GM19193 (cell line): Measurements from ENCODE around the gene GATA6.

Experiments used
- POLR2A ChIP-seq: IDR thresholded peaks from 4 replicates; pipeline ENCODE4 v1.6.1; 2011; ENCODE audit not compliant: insufficient read depth, insufficient read length; ENCODE audit errors: extremely low read depth

Gene GATA6

GRCh38 chr18:22204214-22204536, 34.8 kb downstream of the GATA6 start:
- TF ChIP-seq POLR2A, result no peak

GRCh38 chr18:22204996-22205395, 35.6 kb downstream of the GATA6 start:
- no peak for TF ChIP-seq POLR2A

- TF ChIP-seq POLR2A, result no peak
These were observed 37.8 kb downstream of the GATA6 start for GRCh38 chr18:22207021-22207758.

DNA sequence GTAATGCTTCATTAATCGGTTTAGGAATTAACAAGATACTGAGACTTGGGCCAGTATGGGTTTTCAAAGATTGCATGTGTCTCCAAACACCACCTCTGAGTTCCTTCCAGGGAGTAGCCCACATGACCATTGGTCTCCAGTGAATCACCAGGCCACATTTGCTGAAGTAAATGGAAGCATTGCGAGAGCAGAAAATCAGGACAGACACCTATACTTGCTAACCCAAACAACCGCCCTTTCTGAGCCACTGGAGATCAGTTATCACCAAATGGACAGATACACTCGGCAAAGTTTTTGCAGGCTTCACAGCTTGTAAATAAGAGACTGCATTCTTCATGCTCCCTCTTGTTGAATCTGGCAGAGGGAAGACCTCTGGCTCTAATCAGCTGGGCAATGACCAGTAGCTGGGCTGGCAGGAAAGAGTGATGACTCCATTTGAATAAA, 40.9 kb downstream of the GATA6 start:
- TF ChIP-seq POLR2A, result no peak

GRCh38 chr18:22211657-22212056, 42.3 kb downstream of the GATA6 start:
- TF ChIP-seq POLR2A, result no peak

DNA sequence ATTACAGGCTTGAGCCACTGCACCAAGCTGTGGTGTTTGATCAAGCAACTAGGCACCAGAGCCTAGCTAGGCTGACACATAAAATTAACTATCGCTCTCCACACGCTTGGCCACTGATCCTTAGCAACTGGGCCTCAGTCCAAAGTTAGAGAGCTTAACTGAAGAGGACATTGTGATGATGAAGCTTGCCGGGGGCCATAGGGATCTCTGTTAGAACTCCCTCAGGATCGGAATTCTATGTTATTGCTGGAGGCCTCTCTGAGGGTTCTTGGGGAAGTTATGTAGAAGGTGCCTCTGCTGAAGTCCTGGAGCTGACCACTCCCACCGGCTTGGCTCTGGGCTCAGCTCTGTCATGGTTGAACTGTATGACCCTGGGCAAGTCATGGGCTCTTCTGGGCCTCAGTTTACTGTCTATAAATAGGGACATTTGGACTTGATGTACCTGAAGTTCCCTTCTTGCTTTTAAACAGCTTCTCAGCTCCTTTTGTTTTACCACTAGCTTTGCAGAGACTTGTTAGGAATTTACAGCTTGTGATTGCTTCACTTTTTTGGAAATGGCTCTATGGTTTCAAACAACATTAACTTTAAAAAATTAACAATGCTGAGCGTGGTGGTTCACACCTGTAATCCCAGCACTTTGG, 44.1 kb downstream of the GATA6 start:
- TF ChIP-seq POLR2A, result no peak

DNA sequence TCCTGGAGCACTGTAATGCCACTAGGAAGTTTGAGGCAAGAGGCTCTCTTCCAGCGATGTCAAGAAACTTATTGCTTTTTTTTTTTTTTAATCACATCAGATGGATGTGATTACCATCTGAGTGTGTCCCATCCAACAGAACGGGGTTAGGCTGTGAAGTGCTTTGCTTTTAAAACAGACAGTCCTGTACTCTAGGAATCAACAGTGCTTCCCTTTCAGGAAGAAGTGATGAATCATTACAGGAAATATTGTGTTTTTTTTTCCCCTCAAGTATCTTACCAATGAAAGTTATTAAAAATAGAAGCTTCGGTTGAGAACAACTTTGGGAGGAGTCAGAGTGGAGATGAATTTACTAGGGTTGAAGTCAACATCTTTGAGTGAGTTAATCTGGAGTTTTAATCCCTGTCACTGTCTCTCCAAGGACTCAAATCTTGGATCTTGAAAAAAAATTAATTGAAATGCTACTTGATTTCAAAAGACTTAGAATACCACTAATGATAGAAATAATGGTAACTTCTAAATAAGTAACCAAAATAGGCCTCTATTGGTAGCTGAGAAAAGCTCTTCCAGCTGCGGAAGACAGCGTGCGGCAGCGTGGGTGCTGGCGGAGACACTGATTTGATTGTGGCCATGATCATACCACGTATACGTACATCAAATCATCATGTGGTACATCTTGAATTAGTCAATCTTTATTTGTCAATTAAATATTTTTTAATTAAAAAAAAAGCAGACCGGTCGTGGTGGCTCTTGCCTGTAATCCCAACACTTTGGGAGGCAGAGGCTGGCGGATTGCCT, 45.5 kb downstream of the GATA6 start:
- no peak for TF ChIP-seq POLR2A

DNA sequence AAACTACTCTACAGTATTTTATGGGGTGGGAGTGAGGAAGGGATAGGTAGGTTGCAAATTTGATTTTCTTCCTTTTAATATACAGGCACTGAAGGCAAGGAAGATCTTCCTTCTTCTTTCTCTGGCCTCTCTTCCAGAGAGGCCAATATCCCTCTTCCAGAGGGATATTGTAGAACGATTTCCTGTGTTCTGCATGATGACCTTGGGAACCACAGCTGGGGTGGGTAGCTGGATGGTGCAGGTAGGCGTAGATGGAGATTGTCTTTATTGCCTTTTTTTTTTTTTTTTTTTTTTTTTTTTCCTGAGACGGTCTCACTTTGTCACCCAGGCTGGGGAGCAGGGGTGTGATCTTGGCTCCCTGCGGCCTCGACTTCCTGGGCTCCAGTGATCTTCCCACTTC, 49.4 kb downstream of the GATA6 start:
- TF ChIP-seq POLR2A, result no peak

DNA sequence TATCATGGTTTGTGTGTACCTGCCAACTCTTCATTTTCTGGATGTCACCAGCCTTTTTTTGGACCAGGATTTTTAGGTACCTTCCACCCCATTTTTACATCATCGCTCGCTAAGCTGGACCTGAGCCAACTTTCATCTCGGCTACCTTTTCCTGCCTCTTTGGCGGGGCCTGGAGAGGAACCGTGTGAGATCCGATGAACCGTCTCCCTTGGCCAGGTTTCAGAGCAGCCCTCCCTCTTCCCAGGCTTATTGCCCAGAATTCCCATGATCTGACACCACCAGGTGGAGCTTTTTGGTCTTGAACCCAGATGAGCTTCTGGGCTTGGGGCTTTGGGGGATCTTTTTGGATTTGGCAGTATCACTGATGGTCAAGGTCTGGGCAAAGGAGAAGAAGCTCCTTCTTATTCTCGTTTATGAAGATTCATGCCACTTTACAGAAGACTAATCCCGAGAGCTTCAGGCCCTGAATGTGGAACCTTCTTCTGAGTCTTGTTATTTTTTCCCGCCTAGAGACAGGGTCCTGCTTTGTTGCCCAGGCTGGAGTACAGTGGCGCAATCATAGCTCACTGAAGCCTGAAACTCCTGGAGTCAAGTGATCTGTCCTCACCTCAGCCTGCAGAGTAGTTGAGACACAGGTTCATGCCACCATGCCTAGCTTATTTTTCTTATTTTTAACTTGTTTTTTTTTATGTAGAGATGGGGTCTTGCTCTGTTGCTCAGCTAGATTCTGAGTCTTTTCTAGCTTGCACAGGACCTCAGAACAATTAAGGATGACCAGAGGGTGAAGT, 50.4 kb downstream of the GATA6 start:
- TF ChIP-seq POLR2A, result no peak

GRCh38 chr18:22221350-22221749, 52.0 kb downstream of the GATA6 start:
- TF ChIP-seq POLR2A, result no peak

GRCh38 chr18:22223254-22223964, 54.0 kb downstream of the GATA6 start:
- no peak for TF ChIP-seq POLR2A

DNA sequence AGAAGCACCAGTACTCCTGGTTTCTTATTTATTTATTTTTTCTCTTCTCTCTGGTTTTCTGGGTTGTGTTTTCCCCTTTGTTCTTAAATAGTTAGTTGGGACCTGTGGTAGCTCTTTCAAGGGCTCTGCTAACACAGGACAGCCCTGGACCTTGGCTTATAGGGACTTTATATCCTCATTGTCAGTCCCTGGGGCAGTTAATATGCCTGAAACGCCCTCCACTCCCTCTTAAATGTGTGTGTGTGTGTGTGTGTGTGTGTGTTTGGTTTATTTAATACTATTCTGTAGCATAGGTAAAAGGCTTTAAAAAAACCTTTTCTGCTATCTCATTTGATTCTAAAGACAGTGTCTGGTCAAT, 54.6 kb downstream of the GATA6 start:
- no peak for TF ChIP-seq POLR2A

DNA sequence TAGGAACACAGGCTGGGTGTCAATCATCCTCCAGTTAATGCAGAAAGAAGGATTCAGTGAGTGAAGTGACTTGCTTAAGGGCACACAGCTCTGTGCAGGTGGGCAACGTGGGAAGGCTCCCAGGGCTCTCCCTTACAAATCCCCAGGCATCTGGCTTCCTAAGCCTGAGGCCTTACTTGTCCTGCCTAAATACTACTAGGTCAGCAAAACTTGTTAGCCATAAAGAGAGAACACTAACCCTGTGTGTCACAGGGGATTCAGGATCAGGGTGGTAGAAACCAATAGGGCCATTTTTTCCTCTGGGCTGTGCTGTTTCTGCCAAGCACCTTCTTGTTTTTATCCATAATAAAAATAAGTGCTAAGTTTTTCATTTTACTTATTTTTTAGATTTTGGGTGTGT, 55.0 kb downstream of the GATA6 start:
- no peak for TF ChIP-seq POLR2A

DNA sequence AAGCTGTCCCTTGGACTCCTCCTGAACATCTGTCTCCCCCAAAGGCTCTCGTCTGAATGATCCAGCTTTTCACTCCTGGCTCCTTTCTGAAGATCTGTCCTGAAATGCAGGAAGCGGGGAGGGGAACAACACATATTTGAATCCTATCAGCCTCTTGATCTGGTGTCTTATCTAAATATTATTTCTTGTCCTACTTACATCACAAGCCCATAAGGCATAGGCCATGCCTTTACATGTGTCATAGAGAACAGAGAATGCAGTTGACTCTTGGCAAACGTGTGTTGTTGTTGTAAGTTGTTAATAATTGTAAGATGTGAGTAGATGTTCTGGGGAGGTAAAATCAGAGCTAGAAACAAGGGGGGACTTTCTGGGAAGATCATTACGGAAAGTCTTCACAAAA, 57.4 kb downstream of the GATA6 start:
- no peak for TF ChIP-seq POLR2A
